Measurements from ENCODE around the gene USP1.

USP1 gene

DNA sequence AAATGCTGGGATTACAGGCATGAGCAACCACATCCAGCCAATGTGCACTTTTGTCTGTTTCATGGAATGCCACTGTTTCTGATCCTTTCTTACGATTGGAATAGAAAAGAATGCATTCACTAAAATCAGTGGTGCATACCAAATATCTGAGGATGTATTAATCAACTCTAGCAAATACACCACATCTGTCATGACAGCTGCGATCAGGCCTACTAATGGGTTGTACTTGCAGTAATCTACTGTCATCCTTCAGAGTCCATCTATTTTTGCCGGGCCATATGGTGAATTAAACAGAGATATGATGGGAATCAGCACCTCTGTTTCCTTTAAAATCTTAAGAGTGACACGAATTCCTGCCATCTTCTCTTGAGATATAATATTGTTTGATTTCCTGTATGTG is 8.5 kb upstream of the USP1 start:
- Histone ChIP-seq H2AFZ (ENCODE audit: low read length) (no peak overlapping the region), H3K27me3 (replicated peaks; ENCODE audit: insufficient read depth, low read length) (no peaks in the 10 kb centered on the region), H3K9me3 (replicated peaks; ENCODE audit: insufficient read depth, low read length) (no peaks in the 10 kb centered on the region), H3K4me1 (ENCODE audit: low read length) (no peaks in the 10 kb centered on the region), H3K4me3 (ENCODE audit: low read length) (no peak overlapping the region), H3K79me2 (ENCODE audit: low read length) (no peaks in the 10 kb centered on the region), H3K9ac (ENCODE audit: low read length) (no peak overlapping the region), H3K9me2 (replicated peaks; ENCODE audit: insufficient read depth, low read length) (no peaks in the 10 kb centered on the region), H4K20me1 (ENCODE audit: insufficient read depth, low read length) (no peaks in the 10 kb centered on the region), H3K4me2 (ENCODE audit: low read depth, low read length) (no peak overlapping the region), H3F3A (ENCODE audit: insufficient read depth, low read length) (no peaks in the 10 kb centered on the region), H3K27ac (ENCODE audit: low read length) (no peak overlapping the region), H3K36me3 (replicated peaks; ENCODE audit: insufficient read depth, low read length) (no peaks in the 10 kb centered on the region)
- DNase-seq: no peak
- TF ChIP-seq, protein P1, sequence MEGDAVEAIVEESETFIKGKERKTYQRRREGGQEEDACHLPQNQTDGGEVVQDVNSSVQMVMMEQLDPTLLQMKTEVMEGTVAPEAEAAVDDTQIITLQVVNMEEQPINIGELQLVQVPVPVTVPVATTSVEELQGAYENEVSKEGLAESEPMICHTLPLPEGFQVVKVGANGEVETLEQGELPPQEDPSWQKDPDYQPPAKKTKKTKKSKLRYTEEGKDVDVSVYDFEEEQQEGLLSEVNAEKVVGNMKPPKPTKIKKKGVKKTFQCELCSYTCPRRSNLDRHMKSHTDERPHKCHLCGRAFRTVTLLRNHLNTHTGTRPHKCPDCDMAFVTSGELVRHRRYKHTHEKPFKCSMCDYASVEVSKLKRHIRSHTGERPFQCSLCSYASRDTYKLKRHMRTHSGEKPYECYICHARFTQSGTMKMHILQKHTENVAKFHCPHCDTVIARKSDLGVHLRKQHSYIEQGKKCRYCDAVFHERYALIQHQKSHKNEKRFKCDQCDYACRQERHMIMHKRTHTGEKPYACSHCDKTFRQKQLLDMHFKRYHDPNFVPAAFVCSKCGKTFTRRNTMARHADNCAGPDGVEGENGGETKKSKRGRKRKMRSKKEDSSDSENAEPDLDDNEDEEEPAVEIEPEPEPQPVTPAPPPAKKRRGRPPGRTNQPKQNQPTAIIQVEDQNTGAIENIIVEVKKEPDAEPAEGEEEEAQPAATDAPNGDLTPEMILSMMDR (IDR thresholded peaks at IDR 0.05; ENCODE audit: low read length): no peak
- no peak for TF ChIP-seq EZH2 (optimal IDR thresholded peaks at IDR 0.05; ENCODE audit: low read depth, low read length)
- no peak for TF ChIP-seq EZH2phosphoT487 (IDR thresholded peaks at IDR 0.05; ENCODE audit: low read length)

DNA sequence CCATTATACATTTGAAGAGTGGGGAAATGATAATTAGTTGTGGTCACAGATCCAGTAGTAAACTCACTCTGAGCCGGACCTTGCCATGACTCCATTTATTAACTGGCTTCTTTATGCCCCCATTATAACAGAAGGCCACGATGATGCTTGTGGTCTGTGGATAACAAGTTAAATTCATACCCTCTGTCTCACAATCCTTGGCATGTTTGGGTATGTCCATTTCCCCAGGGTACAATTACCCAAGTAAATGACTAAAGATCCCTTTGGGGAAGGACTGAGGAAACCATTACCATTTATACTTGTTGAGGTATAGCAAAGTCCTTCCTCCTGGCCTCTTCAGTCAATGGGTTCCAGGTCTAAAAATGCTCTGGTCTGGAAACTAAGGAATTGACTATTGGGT is 7.3 kb upstream of the USP1 start:
- Histone ChIP-seq H3K4me3 (ENCODE audit: low read length) (no peak overlapping the region), H4K20me1 (ENCODE audit: insufficient read depth, low read length) (no peaks in the 10 kb centered on the region), H2AFZ (ENCODE audit: low read length) (no peak overlapping the region), H3K79me2 (ENCODE audit: low read length) (no peaks in the 10 kb centered on the region), H3F3A (ENCODE audit: insufficient read depth, low read length) (no peaks in the 10 kb centered on the region), H3K4me2 (ENCODE audit: low read depth, low read length) (no peak overlapping the region), H3K36me3 (replicated peaks; ENCODE audit: insufficient read depth, low read length) (no peaks in the 10 kb centered on the region), H3K27me3 (replicated peaks; ENCODE audit: insufficient read depth, low read length) (no peaks in the 10 kb centered on the region), H3K9me2 (replicated peaks; ENCODE audit: insufficient read depth, low read length) (no peaks in the 10 kb centered on the region), H3K27ac (ENCODE audit: low read length) (no peak overlapping the region), H3K9me3 (replicated peaks; ENCODE audit: insufficient read depth, low read length) (no peaks in the 10 kb centered on the region), H3K4me1 (ENCODE audit: low read length) (no peaks in the 10 kb centered on the region), H3K9ac (ENCODE audit: low read length) (no peak overlapping the region)
- DNase-seq: no peak
- TF ChIP-seq, protein P1 (IDR thresholded peaks at IDR 0.05; ENCODE audit: low read length): no peak
- TF ChIP-seq EZH2 (optimal IDR thresholded peaks at IDR 0.05; ENCODE audit: low read depth, low read length): no peak
- TF ChIP-seq EZH2phosphoT487 (IDR thresholded peaks at IDR 0.05; ENCODE audit: low read length): no peak

DNA sequence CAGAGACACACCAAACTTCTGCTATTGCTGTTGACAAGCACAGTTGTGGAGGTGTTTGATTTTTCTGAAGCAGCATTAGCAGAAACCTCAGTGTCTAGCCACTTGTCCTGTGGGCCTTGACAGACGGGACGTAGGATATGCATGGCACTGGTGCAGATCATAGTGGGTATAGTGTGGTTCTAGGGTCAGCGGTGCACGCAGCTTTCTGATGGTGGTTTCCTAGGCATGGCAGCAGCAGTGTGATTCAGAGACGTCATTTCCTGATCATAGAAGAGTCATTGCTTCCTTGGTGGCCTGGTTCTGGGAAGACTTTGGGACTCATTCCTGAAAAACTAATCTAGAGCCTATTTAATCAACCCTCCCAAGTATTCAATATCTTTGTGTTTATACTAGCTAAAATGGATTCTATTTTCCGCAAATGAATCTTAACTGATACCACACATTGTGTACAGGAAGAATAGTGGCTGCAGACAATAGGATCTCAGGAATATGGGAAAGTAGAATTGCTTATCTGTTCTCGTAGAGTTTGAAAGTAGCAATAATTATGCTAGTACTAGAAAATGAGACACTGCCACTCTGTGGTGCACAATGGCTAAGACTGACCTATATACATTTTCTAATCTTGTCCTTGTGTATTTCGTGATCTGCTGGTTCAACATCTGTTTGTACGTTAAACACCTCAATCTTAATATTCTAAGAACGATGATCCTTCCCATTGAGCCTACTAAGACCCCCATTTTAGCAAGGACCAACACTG is 2.8 kb upstream of the USP1 start:
- Histone ChIP-seq H3K9me3 (replicated peaks; ENCODE audit: insufficient read depth, low read length) (no peaks in the 10 kb centered on the region), H3K36me3 (replicated peaks; ENCODE audit: insufficient read depth, low read length) (no peaks in the 10 kb centered on the region), H3K9me2 (replicated peaks; ENCODE audit: insufficient read depth, low read length) (no peaks in the 10 kb centered on the region), H2AFZ (ENCODE audit: low read length) (no peak overlapping the region), H3K79me2 (ENCODE audit: low read length) (peaks cover 25% of the 10 kb centered on the region), H3K27me3 (replicated peaks; ENCODE audit: insufficient read depth, low read length) (no peaks in the 10 kb centered on the region), H3K27ac (ENCODE audit: low read length) (no peak overlapping the region), H4K20me1 (ENCODE audit: insufficient read depth, low read length) (peaks cover 3% of the 10 kb centered on the region; the same call in 1 of the 2 replicates), H3K4me2 (ENCODE audit: low read depth, low read length) (no peak overlapping the region), H3K4me3 (ENCODE audit: low read length) (no peak overlapping the region), H3K4me1 (ENCODE audit: low read length) (0 out of 2 replicates have a peak, but pooled peaks cover 5% of the 10 kb centered on the region), H3K9ac (ENCODE audit: low read length) (no peak overlapping the region), H3F3A (ENCODE audit: insufficient read depth, low read length) (peaks cover 21% of the 10 kb centered on the region)
- no peak for DNase-seq
- TF ChIP-seq EZH2 (optimal IDR thresholded peaks at IDR 0.05; ENCODE audit: low read depth, low read length) (no peak), EZH2phosphoT487 (IDR thresholded peaks at IDR 0.05; ENCODE audit: low read length) (no peak)

DNA sequence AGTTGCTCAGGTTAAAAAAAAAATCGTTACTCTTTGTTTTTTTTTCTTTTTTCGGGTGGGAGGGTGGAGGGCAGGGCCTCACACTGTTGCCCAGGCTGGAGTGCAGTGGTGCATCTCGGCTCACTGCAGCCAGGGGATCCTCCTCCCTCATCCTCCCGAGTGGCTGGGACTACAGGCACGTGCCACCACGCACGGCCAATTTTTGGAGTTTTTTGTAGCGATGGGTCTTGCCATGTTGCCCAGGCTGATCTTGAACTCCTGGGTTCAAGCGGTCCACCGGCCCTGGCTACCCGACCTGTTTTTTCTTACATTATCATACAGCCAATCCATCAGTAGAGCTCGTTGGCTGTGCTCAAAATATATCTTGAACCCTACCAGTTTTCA is 2.2 kb upstream of the USP1 start:
- Histone ChIP-seq H3K27ac (ENCODE audit: low read length) (no peak overlapping the region), H3K36me3 (replicated peaks; ENCODE audit: insufficient read depth, low read length) (no peaks in the 10 kb centered on the region), H3K4me1 (ENCODE audit: low read length) (0 out of 2 replicates have a peak, but pooled peaks cover 8% of the 10 kb centered on the region), H3K27me3 (replicated peaks; ENCODE audit: insufficient read depth, low read length) (no peaks in the 10 kb centered on the region), H3K9me2 (replicated peaks; ENCODE audit: insufficient read depth, low read length) (no peaks in the 10 kb centered on the region), H2AFZ (ENCODE audit: low read length) (no peak overlapping the region), H3K4me2 (ENCODE audit: low read depth, low read length) (no peak overlapping the region), H3K9me3 (replicated peaks; ENCODE audit: insufficient read depth, low read length) (no peaks in the 10 kb centered on the region), H3K9ac (ENCODE audit: low read length) (no peak overlapping the region), H3F3A (ENCODE audit: insufficient read depth, low read length) (peaks cover 21% of the 10 kb centered on the region), H4K20me1 (ENCODE audit: insufficient read depth, low read length) (peaks cover 6% of the 10 kb centered on the region), H3K4me3 (ENCODE audit: low read length) (no peak overlapping the region), H3K79me2 (ENCODE audit: low read length) (peaks cover 31% of the 10 kb centered on the region)
- DNase-seq: no peak
- TF ChIP-seq EZH2phosphoT487 (IDR thresholded peaks at IDR 0.05; ENCODE audit: low read length) (no peak), EZH2 (optimal IDR thresholded peaks at IDR 0.05; ENCODE audit: low read depth, low read length) (no peak)
- TF ChIP-seq, protein P1 (IDR thresholded peaks at IDR 0.05; ENCODE audit: low read length): no peak
